ENCODE results near the gene COL4A2.
A peak's percentile ranks its signal among the peaks of the same experiment; 100 is the strongest.

Gene COL4A2

DNA sequence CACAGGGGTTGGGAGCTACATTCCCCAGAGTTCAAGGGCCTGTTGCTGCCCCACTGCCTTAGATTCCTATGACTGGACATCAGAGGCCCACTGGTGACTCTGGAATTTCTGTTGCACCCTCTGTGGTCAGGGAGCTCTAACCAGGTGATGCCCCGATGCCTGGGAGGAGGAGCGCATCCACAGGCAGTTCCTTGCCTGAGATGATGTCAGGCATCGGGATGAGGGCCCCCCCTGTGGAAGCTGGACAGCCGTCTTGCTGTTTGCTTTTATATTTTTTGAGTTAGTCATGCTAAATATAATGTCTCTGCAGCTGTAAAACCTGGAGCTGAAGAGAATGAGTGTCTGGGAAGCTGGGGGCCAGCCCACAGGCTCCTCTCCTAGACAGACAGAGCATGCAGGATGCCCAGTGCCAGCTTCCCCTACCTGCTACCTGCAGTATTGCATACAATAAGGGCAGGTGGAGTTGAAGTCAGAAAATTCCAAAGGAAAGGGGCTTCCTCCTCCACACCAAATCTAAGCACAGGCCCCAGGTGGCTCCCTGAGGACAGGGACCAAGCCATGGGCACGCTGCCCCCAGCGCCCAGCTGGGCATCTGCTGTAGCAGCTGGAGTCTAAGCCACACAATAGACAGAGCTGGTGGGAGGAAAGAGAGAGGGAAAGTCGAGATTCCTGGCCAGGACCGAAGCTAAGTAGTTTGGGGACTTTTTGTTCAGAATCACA is 16.2 kb downstream of the COL4A2 start:
- no peak for DNase-seq

DNA sequence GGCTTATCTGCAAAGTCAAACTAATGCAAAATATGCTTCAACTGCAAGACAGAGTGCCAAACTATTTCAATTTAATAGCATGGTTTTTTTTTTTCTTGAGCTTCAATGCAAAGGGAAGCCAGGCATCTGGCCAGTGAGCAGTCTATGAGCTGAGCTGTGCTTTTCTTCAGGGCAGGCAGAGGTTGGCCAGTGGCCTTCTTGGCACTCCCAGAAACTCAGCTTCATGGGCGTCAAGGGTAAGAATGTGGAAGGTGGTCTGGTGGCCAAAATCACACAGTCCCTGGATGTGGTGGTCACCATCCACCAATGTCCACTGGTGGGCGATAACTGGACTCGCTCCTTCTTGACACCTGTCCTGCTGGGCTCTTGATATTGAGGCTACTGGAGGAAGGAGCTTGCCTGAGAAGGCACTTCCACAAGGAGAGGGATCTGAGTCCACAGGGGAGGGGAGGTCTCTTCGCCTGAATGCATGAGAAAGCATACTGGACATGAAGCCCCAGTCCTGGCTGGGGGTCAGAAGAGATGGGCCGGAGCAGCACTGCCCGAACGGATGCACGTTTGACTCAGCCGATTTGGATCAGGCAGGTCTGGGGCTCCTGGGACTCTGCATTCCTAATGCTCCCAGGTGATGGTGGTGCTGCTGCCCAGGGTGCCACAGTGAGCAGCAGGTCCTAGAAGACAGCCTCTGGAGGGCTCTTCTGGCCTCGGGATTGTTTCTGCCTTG is 17.1 kb downstream of the COL4A2 start:
- no peak for DNase-seq

DNA sequence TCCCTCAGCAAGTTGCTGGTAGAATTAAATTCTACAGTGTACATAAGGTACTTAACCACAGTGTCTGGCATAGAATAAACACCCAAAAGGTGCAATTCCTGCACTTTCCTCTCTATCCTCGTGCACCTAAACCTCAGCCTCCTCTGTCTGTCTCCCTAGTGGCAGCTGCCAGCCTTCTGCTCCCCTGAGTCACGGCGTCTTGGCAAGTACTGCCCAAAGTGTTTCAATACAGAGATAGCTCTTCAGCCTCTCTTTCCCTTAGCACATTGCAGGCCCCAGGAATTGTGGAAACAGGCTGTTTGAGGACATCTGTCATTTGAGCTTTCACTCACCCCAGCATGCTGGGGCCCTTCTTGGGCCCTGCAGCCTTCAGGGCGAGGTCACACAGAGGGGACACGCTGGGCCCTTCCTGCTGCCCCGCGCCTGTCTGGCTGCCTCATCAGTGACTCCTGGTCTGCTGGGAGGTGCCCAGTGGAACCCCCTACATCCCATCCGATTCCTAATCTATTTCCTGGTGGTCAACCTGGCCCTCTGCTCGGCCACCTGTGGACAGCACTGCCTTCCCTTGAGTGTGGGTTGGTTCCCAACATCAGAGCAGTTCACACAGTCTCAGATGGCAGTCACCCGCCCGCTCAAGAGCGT is 19.3 kb downstream of the COL4A2 start:
- no peak for DNase-seq

DNA sequence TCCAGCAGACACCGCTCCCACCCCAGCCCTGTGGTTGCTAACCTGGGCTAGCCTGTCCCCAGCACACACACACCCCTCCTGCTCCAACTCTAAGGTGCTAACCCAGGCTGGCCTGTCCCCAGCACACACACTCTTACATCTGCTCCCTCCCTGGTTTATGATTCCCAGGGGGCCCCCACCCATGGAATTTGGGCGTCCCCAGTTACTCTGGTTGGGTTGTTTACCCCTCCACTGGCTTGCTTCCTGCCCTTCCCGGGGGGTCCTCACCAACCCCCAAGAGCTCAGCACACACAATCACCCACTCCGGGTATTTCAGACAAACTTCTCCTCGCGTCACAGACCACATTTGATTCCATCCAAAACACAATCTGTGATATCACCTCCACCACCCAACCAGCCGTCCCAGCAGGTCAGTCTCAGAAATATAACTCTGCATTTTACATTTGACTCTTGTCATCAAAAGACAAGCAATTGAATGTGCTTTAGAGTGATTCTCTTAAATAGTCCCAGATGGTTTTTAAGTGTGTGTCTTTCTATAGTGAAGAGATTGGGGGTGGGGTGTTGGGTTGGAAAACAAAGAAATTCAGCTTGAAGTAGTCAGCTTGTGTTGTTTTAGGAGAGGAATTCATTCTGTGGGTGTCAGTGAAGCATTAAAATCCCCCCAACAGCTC is 20.1 kb downstream of the COL4A2 start:
- no peak for DNase-seq

DNA sequence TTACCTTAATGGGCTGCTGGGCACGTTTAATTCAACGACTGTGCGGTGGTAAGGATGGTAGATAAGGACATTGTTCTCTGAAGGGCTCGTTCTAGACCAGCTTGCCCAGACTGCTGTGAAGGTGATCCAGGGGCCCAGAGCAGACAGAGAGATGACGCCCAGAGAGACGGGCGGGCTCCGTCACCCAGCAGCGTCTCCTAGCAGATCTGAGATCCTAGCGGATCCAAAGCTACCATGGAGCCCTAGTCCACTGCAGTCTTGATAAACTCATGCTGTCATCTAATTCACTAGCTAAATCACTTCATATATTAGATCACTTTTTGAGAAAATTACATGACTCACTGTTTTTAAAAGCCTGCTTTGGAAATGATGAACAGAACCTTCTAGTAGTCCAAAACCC is 21.5 kb downstream of the COL4A2 start:
- DNase-seq = no peak

DNA sequence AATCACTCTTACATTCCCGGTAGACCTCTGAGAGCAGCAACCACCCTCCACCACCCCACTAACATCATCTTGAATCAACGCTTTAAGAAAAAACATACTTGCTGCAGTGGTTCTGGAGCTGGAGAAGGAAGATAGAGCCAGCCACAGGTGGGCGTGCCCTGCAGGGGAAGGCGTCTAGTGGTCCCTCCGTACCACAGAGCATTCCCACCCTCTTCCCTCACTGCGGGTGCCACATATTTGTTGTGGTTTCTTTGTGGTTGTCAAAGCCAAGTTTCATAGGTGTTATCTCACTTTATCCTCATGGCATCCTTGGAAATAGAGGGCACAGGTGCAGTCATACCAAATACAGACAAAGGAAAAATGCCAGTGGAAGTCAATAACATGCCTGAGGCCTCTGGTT is 22.2 kb downstream of the COL4A2 start:
- no peak for DNase-seq

DNA sequence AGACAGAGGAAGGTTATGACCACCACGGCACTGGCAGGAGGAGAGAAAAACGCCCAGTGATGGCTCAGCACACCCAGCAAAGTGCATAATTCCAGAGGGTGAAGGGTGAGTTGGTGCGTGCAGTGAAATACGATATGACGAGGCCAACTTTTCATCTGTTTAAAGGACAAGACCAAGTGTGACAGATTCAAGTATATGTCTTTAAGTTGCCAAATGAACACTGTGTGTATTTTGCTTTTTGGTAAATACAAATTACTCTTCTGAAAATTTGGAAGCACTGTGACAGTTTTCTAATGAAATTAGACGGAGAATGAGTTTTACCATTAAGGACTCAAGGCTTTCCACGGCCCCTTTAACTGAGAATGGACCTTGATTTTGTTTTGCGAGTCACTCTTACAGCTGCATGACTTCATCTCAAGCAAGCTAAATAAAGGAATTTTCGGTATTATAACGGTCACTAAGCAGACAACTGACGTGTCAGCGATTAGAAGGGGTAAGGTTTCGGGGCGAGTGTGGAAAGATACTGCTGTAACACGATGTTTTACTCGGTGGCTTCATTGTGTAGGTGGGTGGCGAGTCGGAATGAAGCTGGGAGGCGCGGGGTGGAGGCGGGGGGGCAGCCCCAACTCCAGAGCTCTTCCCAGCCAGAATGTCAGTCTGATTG is 22.8 kb downstream of the COL4A2 start:
- DNase-seq = no peak

DNA sequence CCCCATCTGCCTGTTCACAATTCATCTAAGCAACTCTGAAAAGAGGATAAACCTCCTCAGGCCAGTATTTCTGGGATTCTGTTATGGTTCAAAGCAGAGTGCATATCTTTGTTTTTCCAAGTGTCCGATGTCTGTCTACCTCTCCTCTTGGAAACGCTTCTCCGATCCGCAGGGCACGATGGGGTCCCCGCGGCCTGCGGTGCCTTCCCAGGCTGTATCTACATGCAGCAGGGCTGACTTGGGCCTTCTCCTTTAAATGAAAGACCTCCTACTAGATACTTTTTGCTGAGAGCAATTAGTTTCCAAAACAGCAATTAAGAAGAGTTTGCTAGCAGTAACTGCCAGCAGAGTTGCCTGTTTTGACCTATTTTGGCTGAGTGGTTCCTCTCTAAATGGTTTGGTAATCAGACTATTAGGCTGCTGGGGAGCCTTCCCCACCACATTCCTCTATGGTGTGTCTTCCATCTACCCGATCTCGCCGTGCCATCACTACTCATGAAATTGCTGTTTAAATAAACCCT is 23.5 kb downstream of the COL4A2 start:
- DNase-seq = no peak

DNA sequence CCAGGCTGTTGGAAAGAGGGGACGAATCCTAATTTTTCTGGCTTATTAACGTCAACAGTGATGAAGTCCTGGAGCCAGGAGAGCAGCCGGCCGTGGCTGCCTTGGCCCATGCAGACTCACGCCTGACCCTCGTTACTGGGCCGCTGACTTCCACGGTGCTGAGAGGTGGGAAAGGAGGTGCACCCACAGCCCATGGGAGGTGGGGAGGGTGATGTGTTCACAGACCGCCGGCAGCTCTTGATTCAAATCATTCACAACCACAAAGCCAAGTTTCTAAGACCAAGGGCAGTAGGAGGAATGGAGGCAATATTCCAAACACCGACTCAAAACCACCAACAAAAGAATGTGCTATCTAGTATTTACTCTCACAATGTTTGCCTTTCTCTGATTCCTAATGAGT is 24.3 kb downstream of the COL4A2 start:
- no peak for DNase-seq

DNA sequence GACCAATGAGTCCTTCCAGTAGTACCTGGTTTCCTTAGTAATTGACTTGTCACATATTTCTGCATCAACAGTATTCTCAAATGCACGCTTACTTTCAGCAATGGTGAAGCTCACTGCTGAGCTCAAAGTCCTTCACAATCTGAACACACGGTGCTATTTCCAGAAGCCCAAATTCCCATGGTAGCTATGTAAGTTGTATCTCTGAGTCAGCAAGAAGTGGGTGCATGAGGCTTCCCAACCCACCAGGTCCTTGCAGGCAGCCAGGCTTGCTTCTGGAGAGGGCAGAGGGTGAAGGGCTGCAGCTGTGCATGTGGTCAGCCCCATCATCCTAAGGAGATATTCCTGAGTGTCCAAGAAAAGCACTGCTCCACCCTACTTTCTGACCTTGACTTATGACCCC is 25.7 kb downstream of the COL4A2 start:
- no peak for DNase-seq

DNA sequence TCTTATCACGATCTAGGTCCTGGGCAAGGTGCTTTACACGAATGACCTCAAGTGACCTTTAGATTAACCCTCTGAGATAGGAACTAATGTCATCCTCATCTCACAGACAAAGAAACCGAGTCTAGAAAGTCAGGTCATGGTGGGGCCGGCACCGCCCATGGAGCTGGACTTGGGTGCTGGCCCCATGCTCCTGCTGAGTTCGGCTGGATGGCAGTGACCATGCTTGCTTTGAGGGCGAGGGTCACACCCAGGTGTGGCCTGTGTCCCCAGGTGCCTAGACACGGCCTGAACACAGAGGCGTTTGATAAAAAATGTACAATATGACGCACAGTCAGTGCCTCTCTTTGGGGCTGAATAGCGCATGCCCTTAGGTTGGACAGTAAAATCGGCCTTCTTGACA is 26.8 kb downstream of the COL4A2 start:
- no peak for DNase-seq

DNA sequence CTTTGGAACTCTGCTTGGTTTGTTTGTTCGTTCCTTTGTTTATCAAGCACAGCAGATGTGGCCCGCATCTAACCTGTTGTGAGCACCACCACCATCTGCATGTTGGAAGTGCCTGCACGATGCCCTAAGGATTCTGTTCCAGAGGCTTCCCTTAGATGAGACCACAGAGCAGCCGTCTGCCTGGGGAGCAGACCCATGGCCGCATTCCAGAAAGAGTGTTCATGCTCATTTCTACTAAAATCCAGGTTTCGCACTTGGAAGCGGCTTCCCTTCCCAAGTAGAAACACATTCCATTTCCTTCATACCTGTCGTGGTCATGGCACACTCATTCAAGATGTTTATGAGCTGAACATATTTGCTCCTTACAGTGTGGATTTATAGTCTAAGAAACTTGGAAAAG is 27.2 kb downstream of the COL4A2 start:
- no peak for DNase-seq

DNA sequence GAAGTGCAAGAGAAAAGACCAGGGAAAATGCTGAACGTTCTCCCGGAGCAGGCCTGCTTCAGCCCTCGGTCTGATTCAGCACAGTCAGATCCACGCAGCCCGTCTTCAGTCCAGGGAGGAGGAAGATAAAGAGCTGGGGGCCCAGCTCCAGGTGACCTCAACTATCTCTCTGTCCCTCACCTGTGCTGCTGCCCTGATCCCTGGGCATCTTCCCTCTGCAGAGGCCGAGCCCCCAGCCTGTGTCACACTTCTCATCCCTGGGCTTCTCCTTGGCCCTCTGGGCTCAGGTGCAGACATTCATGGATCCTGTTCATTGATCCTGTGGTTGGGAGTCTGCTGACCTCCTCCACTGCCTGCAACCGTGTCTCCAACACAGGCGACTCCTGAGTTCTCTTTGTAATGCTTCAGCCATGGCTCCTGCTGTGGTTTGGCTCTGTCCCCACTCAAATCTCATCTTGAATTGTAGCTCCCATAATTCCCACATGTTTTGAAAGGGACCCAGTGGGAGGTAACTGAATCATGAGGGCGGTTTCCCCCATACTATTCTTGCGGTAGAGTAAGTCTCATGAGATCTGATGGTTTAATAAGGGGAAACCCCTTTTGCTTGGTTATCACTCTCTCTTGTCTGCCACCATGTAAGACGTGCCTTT is 27.9 kb downstream of the COL4A2 start:
- no peak for DNase-seq

DNA sequence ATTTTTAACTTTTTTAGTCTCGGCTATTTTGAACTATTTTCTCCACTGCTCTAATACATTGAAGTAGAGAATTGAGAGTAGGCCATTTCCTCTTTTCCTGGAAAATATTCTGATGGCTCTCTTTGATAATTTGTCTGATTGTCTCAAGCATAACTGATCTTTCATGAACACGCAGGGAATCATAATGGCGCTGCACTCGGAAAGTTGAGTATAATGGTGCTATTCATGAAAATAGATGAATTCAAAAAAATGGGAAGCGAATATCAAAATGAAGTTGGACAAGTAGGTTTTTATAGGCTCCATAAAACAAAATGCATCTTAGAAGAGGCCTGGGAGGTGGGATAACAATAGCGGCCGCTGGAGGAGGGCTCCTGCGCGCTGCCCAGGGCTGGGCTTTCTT is 29.0 kb downstream of the COL4A2 start:
- DNase-seq = no peak

DNA sequence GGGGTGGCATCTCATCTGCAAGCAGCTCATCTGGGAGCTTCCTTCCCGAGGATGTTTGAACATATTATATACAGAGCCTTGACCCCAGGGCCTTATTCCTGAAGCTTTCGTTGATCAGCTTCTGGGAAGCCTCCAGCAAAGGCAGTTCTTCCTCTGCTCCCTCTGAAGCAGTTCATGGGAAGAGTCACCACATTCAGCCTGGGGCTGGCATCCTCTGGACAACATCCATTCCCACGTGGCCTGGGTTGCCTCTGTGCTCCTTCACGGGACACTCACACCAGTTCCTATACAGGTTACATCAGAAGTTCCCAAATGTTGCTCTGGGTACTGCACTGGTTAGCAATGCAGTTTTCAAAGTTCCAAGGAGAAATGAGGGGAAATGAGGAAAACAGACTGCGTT is 29.6 kb downstream of the COL4A2 start:
- no peak for DNase-seq

DNA sequence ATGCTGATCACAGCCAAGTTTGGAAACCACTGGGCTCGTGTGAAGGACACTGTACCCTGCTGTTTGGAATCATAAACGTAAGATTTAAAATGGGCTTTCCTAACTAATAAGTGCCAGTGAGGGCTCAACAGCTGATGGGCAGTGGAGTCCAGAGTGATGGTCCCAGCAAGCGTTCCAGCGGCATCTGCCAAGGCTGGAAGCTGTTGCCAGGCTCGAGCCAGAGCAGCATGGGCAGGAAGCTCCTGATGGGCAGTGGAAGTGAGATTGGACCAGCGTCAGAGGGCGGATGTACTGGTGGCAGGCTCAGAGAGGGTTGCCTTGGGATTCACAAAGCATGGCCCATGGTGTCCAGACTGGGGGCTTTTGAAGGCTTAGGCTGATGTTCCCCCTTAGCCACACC is 30.2 kb downstream of the COL4A2 start:
- no peak for DNase-seq

DNA sequence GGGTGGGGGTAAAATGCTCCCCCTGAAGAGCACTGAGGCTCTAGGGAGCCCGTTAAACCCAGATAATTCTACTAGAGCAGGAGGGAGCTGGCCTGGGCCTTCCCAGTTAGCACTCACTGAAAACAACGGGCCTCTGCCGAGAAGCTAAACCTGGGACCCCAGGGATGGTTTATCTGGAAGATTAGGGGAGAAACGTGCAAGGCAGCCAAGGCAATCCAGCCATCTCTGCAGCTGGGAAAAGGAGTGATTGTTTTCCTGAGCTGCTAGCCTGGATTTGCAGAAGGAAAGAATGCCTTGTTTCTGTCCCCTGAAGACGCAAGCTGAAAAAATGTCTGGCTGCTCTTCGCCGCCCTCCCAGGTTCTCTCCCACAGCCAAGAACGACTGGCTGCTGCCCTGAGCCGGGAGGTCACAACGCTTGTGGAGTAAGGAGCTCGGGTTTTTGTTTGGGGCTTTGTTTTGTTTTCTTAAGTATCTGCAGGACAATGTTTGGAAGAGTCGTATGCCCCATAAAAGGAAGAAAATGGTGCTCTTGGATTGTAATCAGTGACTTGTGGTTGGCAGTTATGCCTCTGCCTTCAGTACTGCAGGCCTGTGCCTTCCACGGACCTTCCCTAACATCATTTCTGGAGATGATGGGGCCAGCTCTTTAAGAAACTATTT is 31.5 kb downstream of the COL4A2 start:
- no peak for DNase-seq

DNA sequence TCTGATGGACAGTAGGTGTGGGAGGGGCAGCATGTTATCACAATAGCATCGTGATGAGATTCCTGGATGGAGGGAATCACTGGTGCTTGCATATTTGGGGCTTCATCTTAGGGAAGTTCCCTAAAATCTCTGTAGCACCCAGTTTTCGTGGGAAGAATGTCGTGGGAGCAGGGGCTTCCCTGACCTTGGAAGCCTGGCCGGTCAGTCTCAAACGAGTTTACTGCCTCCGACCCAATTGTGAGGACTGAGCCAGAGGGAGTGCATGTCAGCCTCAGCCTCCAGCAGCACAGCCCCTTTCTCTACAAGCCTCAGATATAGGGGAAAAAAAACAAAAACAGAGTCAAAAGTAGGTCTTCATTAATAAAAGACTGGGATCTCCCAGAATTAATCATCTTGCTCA is 32.2 kb downstream of the COL4A2 start:
- DNase-seq = no peak

DNA sequence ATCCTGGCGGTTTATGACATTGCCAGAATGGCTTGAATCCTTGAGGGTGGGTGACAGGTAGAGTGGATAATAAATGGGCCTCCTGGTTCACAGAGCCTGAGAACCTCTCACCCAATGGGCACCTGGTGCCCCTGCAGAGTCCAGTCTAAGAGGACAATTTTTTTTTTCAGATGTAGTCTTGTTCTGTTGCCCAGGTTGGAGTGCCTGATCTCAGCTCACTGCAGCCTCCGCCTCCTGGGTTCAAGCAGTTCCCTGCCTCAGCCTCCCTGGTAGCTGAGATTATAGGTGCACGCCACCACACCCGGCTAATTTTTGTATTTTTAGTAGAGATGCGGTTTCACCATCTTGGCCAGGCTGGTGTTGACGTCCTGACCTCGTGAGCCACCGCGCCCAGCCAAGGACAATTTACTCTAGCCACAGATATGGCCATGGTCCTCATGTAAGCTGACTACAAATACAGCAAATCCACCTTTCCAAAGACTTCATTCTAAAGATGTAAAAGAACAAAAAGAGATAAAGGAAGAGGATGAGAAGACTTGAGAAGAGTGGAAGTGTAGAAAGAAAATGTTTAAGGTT is 33.0 kb downstream of the COL4A2 start:
- DNase-seq = no peak

DNA sequence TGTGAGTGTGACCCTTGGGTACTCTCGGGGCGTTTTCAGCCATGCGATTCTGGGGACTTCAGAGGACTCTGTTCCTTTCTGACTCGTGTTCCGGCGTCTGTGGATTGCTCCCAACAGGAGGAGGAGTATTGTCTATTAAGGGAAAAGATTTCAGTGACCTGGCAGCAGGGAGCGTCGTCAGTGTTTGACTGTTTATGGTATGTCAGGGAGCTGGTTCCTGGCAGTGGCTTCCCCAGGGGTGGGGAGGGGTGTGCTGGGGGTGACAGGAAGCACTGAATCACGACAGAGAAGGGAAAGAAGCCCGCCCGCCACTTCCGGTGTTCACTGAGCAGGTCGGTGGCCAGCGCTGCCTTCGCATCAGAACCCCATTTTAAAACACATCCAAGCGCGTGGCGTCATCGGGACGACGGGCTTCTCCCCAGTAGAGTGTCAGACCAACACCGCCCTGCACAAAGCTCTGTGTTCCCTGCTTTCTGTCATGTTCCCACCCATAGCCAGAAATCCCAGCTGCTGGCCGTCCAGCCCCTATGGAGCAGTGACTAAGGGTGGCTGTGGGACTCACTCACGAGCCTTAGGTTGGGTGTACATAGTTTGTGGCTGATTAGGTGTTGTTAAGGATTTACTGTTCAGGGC is 33.8 kb downstream of the COL4A2 start:
- DNase-seq = peak; percentile 60
